ENCODE results near the gene KLRG1. TPM values are rescaled to one million over a fixed set of nuclear protein-coding genes. Genes with fewer than 3 reads are reported as not detected.

KLRG1 gene
- total RNA-seq, 1 donor from 2014 or later, result 0.17 TPM

DNA sequence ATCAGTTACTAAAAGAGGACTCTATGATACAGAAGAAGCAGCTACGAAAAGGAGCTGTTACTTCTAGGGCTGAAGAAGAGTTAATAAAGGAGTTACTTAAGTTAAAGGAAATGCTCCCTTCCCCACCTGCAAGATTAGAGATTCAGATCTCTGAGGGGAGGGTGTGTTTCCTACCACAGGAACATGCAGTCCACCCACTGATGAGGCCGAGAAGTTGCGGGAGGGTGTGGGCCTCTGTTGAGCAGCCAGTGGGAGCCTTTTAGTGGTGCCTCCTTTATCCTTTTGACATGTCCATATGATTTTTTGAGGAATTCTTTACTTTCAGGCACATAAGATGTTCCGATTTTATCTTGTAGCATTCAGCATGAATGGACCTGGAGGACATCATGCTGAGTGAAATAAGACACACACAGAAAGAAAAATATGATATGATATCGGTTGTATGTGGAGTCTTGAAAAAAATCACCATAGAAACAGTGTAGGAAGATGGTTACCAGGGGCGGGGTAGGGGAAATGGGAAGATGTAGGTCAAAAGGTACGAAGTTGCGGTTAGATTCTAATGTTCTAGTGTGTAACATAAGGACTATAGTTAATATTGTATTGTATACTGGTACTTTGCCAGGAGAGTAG is 35.5 kb upstream of the KLRG1 start:
- H3K9me3 Mint-ChIP-seq (ENCODE audit: low read depth), result no peaks in the 10 kb centered on the region
- H3K27ac Mint-ChIP-seq (ENCODE audit: unreplicated experiment), result no peak overlapping the region
- TF ChIP-seq, protein P1, sequence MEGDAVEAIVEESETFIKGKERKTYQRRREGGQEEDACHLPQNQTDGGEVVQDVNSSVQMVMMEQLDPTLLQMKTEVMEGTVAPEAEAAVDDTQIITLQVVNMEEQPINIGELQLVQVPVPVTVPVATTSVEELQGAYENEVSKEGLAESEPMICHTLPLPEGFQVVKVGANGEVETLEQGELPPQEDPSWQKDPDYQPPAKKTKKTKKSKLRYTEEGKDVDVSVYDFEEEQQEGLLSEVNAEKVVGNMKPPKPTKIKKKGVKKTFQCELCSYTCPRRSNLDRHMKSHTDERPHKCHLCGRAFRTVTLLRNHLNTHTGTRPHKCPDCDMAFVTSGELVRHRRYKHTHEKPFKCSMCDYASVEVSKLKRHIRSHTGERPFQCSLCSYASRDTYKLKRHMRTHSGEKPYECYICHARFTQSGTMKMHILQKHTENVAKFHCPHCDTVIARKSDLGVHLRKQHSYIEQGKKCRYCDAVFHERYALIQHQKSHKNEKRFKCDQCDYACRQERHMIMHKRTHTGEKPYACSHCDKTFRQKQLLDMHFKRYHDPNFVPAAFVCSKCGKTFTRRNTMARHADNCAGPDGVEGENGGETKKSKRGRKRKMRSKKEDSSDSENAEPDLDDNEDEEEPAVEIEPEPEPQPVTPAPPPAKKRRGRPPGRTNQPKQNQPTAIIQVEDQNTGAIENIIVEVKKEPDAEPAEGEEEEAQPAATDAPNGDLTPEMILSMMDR (IDR thresholded peaks at IDR 0.05), result no peak
- DNase-seq (ENCODE audit: low spot score), result no peak
- H3K27me3 Mint-ChIP-seq (ENCODE audit: low read depth), result no peaks in the 10 kb centered on the region
- peaks cover 9% of the 10 kb centered on the region for H3K4me1 Mint-ChIP-seq (ENCODE audit: low read depth)
- no peaks in the 10 kb centered on the region for H3K36me3 Mint-ChIP-seq (ENCODE audit: low read depth)
- no peak overlapping the region for H3K4me3 Mint-ChIP-seq (ENCODE audit: unreplicated experiment)

- TF ChIP-seq, protein P1 (IDR thresholded peaks at IDR 0.05), result no peak
- Mint-ChIP-seq H3K9me3 (ENCODE audit: low read depth) (no peaks in the 10 kb centered on the region), H3K27ac (ENCODE audit: unreplicated experiment) (no peak overlapping the region), H3K4me1 (ENCODE audit: low read depth) (no peaks in the 10 kb centered on the region), H3K36me3 (ENCODE audit: low read depth) (no peaks in the 10 kb centered on the region), H3K4me3 (ENCODE audit: unreplicated experiment) (no peak overlapping the region), H3K27me3 (ENCODE audit: low read depth) (no peaks in the 10 kb centered on the region)
- DNase-seq (ENCODE audit: low spot score), result no peak
Measured at GRCh38 chr12:8956073-8956472, 33.3 kb upstream of the KLRG1 start.

DNA sequence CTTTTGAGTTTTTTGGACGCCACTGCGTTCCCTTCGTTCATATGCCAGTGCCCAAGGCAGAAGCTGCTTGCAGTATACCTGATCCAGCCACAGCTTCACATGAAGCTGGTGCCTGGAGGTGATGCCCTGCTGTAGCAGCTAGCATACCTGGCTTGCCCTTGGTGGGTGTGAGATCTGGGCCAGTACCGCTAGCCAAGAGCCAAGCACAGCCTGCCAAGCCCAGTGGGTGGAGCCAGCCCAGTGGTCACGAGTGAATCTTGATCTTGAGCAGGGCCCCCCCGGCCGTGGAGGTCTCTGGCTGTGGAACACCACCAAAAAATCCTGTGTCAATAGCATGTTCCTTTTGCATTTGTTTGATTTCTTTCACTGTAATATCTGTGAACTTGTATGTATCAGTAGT is 32.6 kb upstream of the KLRG1 start:
- Mint-ChIP-seq H3K27me3 (ENCODE audit: low read depth) (no peaks in the 10 kb centered on the region), H3K36me3 (ENCODE audit: low read depth) (no peaks in the 10 kb centered on the region), H3K27ac (ENCODE audit: unreplicated experiment) (no peak overlapping the region), H3K4me3 (ENCODE audit: unreplicated experiment) (no peak overlapping the region), H3K4me1 (ENCODE audit: low read depth) (no peaks in the 10 kb centered on the region), H3K9me3 (ENCODE audit: low read depth) (no peaks in the 10 kb centered on the region)
- DNase-seq (ENCODE audit: low spot score), result no peak
- TF ChIP-seq, protein P1 (IDR thresholded peaks at IDR 0.05), result no peak

GRCh38 chr12:8957561-8957960 is 31.8 kb upstream of the KLRG1 start:
- H3K4me1 Mint-ChIP-seq (ENCODE audit: low read depth), result no peaks in the 10 kb centered on the region
- H3K9me3 Mint-ChIP-seq (ENCODE audit: low read depth), result peaks cover 3% of the 10 kb centered on the region
- TF ChIP-seq, protein P1 (IDR thresholded peaks at IDR 0.05), result no peak
- no peak overlapping the region for H3K4me3 Mint-ChIP-seq (ENCODE audit: unreplicated experiment)
- H3K36me3 Mint-ChIP-seq (ENCODE audit: low read depth), result no peaks in the 10 kb centered on the region
- no peak for DNase-seq (ENCODE audit: low spot score)
- no peak overlapping the region for H3K27ac Mint-ChIP-seq (ENCODE audit: unreplicated experiment)
- H3K27me3 Mint-ChIP-seq (ENCODE audit: low read depth), result no peaks in the 10 kb centered on the region

DNA sequence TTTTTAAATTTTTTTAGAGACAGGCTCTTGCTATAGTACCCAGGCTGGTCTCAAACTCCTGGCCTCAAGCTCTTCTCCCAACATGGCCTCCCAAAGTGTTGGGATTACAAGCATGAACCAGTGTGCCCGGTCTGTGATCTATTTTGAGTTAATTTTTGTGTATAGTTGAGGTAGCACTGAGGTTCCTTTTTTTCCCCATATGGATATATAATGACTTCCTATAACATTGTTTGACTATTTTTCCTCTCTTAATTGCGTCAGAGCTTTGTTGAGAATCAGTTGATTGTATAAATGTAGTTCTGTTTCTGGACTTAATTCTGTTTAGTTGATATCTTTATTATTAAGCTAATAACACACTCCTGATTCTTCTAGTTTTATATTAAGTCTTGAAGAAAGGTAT is 31.3 kb upstream of the KLRG1 start:
- Mint-ChIP-seq H3K9me3 (ENCODE audit: low read depth) (peaks cover 3% of the 10 kb centered on the region), H3K4me3 (ENCODE audit: unreplicated experiment) (no peak overlapping the region), H3K27ac (ENCODE audit: unreplicated experiment) (no peak overlapping the region), H3K4me1 (ENCODE audit: low read depth) (no peaks in the 10 kb centered on the region), H3K36me3 (ENCODE audit: low read depth) (no peaks in the 10 kb centered on the region), H3K27me3 (ENCODE audit: low read depth) (no peaks in the 10 kb centered on the region)
- no peak for DNase-seq (ENCODE audit: low spot score)
- TF ChIP-seq, protein P1 (IDR thresholded peaks at IDR 0.05), result no peak

All from chondrocyte (in vitro differentiated cells).